Measurements from ENCODE around the gene CRK. TPM values are rescaled to one million over a fixed set of nuclear protein-coding genes. Genes with fewer than 3 reads are reported as not detected.

The CRK gene
- total RNA-seq, 1 donor from 2014 or later: 81.3 TPM

DNA sequence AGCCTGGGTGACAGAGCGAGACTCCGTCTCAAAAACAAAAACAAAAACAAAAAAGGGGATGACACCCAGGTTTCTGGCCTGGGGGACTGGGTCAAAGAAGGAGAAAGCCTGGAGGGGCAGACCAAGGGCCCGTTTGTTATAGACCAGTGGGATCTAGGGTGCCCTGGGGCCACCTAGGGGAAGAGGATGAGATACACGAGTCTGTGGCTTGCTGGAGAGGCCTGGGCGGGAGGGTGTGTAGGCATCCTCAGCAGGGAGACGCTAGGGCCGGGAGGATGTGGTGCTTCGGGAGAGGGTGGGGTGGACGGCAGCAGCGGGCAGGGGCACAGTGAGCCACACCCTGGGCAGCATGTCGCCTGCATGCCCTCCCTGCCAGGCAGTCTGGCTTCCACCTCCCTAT, 17.1 kb upstream of the CRK start:
- no peak for DNase-seq
- ATAC-seq: peak; percentile 24

DNA sequence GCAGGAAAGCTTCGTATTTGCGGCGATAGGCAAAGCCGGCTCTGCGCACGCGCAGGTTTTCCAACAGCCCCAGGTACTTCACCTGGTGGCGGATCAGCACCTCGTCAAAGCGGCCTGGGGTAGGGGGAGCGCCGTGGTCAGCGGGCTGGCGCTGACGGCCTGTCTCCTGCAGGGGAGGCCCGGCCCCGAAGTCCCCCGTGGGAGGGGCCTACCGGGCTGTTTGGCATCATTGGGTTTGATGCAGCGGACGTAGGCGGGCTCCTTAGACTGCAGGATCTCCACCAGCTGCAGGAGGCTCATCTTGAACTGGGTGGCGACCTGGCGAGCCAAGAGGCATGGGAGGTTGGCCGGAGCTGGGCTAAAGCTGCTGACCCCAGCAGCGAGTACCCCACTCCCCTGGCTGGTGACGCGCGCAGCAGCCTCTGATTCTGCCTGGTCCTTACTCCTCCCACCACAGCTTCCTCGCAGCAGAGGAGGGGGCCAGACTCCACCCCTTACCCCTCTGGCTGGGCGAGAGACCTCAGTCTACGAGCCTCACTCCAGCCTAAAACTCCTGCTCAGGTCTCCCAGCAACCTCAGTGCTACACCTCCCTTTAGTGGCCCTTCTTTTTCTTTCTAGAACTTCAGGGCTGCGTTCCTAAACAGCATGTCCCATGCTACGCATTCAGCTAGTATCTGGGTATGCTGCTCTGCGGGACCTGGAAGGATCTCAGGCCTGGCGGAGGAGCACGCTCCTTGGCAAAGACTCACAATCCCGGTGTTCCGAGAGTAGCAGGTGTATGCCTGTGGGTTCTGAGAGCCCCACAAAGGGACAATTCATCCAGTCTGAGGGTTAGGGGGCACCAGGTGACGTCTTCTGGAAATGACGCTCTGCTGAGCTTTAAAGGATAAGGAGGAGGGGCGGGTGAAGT, 16.1 kb upstream of the CRK start:
- DNase-seq (no peak), ATAC-seq (no peak)
- intact Hi-C loops (cut with DNase I): no loop called here
- Histone ChIP-seq H3K4me3 (no peak overlapping the region), H3K9me3 (no peaks in the 10 kb centered on the region), H3K27ac (no peak overlapping the region), H3K27me3 (no peaks in the 10 kb centered on the region), H3K4me1 (peaks cover 12% of the 10 kb centered on the region), H3K36me3 (peaks cover 79% of the 10 kb centered on the region)
- TF ChIP-seq, protein P1, sequence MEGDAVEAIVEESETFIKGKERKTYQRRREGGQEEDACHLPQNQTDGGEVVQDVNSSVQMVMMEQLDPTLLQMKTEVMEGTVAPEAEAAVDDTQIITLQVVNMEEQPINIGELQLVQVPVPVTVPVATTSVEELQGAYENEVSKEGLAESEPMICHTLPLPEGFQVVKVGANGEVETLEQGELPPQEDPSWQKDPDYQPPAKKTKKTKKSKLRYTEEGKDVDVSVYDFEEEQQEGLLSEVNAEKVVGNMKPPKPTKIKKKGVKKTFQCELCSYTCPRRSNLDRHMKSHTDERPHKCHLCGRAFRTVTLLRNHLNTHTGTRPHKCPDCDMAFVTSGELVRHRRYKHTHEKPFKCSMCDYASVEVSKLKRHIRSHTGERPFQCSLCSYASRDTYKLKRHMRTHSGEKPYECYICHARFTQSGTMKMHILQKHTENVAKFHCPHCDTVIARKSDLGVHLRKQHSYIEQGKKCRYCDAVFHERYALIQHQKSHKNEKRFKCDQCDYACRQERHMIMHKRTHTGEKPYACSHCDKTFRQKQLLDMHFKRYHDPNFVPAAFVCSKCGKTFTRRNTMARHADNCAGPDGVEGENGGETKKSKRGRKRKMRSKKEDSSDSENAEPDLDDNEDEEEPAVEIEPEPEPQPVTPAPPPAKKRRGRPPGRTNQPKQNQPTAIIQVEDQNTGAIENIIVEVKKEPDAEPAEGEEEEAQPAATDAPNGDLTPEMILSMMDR (IDR thresholded peaks at IDR 0.05): no peak

More for the DNA sequence above, 17.1 kb upstream of the CRK start:
- H3K27me3 ChIP-seq: no peaks in the 10 kb centered on the region
- no peaks in the 10 kb centered on the region for H3K9me3 ChIP-seq
- H3K4me3 ChIP-seq: no peak overlapping the region
- no peak overlapping the region for H3K27ac ChIP-seq
- TF ChIP-seq, protein P1 (IDR thresholded peaks at IDR 0.05): no peak
- H3K4me1 ChIP-seq: peaks cover 12% of the 10 kb centered on the region
- intact Hi-C loops (cut with DNase I): no loop called here
- H3K36me3 ChIP-seq: peaks cover 82% of the 10 kb centered on the region

DNA sequence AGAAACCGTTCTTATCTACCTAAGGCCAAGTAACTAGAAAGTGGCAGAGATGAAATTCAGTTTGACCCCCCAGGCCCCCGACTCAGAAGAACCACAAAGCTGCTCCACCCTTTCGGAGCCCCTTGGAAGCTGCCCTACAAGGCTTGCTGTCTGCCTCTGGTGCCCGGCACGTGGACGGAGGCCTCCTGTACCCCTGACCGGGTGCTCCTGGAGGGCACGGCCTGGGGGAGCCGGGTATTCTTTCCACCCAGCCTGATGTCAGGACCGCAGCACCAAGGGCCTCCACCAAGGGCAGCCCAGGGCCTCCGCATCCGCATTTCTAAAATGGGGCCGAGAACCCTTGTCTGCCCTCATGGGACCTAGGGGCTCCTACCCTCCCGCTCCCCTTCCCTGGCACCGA, 15.5 kb upstream of the CRK start:
- Histone ChIP-seq H3K4me1 (peaks cover 12% of the 10 kb centered on the region), H3K27ac (no peak overlapping the region), H3K36me3 (peaks cover 78% of the 10 kb centered on the region), H3K27me3 (no peaks in the 10 kb centered on the region), H3K4me3 (no peak overlapping the region), H3K9me3 (no peaks in the 10 kb centered on the region)
- intact Hi-C loops (cut with DNase I): no loop called here
- ATAC-seq (no peak), DNase-seq (no peak)
- TF ChIP-seq, protein P1 (IDR thresholded peaks at IDR 0.05): no peak

DNA sequence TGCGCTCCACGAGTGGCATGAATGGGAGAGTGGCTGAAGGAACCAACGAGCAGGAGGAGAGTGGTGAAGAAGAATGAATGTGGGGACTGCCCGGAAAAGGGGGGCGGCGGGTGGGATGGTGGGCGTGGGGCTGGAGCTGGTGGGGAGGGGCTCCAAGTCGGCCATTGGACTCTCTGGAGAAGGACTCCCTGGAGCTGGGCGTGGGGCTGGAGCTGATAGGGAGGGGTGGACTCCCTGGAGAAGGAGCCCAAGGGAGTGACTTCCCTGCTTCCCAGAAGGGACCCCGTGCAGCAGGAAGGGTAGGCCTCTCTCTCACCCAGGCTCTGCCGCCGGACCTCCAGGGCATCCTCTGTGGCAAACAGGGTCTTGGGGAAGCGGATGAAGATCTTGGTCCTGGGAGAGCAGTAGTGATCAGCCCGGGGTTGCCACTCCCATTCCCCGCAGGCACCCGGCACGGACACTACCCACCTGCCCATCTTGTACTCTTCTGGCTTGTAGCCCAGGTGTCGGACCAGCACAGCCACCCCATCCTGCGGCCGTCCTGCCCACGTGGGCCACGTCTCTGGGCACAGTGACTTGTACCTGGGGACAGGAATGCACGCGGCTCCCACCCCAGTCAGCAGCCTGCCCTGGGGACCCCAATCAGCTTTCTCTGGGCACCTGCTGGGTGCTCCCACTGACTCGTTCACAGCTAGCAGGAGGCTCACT, 14.9 kb upstream of the CRK start:
- intact Hi-C loops (cut with DNase I): no loop called here
- TF ChIP-seq, protein P1 (IDR thresholded peaks at IDR 0.05): no peak
- Histone ChIP-seq H3K36me3 (peaks cover 78% of the 10 kb centered on the region), H3K9me3 (no peaks in the 10 kb centered on the region), H3K4me3 (no peak overlapping the region), H3K4me1 (peaks cover 11% of the 10 kb centered on the region), H3K27ac (no peak overlapping the region), H3K27me3 (no peaks in the 10 kb centered on the region)
- ATAC-seq (no peak), DNase-seq (no peak)

DNA sequence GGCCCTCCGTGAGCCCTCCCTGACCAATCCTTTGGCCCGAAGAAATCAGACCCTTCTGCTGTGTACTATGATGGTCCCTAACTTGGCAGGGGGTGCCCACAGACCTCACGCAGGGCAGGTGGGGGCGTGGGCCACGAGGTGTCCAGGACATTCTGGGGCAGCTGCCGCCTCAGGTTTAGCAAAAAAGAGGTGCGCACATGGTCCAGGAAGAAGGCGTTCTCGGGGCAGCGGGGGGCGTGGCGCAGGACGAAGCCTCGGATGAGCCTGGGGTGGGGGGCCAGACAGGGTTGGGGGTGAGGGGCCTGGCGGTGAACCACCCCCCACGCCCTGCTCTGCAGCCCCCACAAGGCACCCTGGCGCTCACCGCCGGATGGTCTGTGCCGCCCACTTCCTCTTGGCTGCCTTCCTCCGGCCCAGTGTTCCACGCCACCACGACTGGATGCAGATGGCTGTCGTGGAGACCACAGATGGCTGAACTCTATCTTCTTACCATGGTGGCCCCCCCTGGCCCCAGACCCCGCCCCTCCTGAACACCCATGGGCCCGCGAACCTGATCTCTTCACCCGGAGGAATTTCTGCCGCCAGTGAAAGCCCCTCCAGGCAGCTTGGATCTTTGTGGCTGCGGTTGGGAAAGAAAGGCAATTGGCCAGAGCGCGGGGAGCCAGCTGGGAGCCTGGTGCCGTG, 14.2 kb upstream of the CRK start:
- H3K4me3 ChIP-seq: no peak overlapping the region
- DNase-seq: no peak
- peaks cover 78% of the 10 kb centered on the region for H3K36me3 ChIP-seq
- H3K4me1 ChIP-seq: peaks cover 4% of the 10 kb centered on the region
- no peaks in the 10 kb centered on the region for H3K27me3 ChIP-seq
- TF ChIP-seq, protein P1 (IDR thresholded peaks at IDR 0.05): no peak
- no peaks in the 10 kb centered on the region for H3K9me3 ChIP-seq
- H3K27ac ChIP-seq: no peak overlapping the region
- ATAC-seq: no peak
- intact Hi-C loops (cut with DNase I): no loop called here
